HepG2 (cell line): ENCODE results near the gene OSBPL10. TPM values are rescaled to one million over a fixed set of nuclear protein-coding genes. Genes with fewer than 3 reads are reported as not detected.

ENCODE experiments used
- GATAD2A ChIP-seq: IDR thresholded peaks from 2 replicates; pipeline ENCODE4 v1.6.1; 2016
- SIN3A ChIP-seq: IDR thresholded peaks from 2 replicates; pipeline ENCODE4 v1.6.1; 2011; ENCODE audit warnings: low read depth, mild to moderate bottlenecking, control low read depth, low read length, borderline replicate concordance
- SOX13 ChIP-seq, 3 experiments: fragments of 450-650 bp in 1 of 3; sonication (generic) in 1 of 3; formaldehyde crosslinking in 1 of 3; IDR thresholded peaks in 2 of 3; conservative IDR thresholded peaks in 1 of 3; 2 replicates each; pipeline versions ENCODE4 v1.5.0 to v1.6.1; 2016 to 2020; ENCODE audit warnings: antibody characterized with exemption in 1 of 3, mild to moderate bottlenecking in 1 of 3, missing compliant biosample characterization in 1 of 3, missing genetic modification reagents in 1 of 3, moderate library complexity in 1 of 3
- ZBTB1 ChIP-seq: sonication (generic); formaldehyde crosslinking; IDR thresholded peaks from 2 replicates; pipeline ENCODE4 v1.4.0; 2020; ENCODE audit warnings: missing genetic modification reagents, borderline replicate concordance
- ZBTB26 ChIP-seq: IDR thresholded peaks from 2 replicates; pipeline ENCODE4 v1.6.1; 2016; ENCODE audit warnings: missing compliant biosample characterization, missing genetic modification reagents, borderline replicate concordance
- ZBTB4 ChIP-seq: sonication (generic); formaldehyde crosslinking; IDR thresholded peaks from 2 replicates; pipeline ENCODE4 v1.4.0; 2020; ENCODE audit warnings: missing genetic modification reagents, mild to moderate bottlenecking, borderline replicate concordance
- ZFP90 ChIP-seq: sonication (generic); formaldehyde crosslinking; IDR thresholded peaks from 2 replicates; pipeline ENCODE4 v1.8.0; 2022; ENCODE audit warnings: missing genetic modification reagents, mild to moderate bottlenecking, inconsistent platforms, borderline replicate concordance
- ZNF281 ChIP-seq: sonication (generic); formaldehyde crosslinking; IDR thresholded peaks from 2 replicates; pipeline ENCODE4 v1.4.0; 2020; ENCODE audit warnings: missing genetic modification reagents, borderline replicate concordance
- ZNF704 ChIP-seq: sonication (generic); formaldehyde crosslinking; IDR thresholded peaks from 2 replicates; pipeline ENCODE4 v1.8.1; 2023; ENCODE audit warnings: mild to moderate bottlenecking, inconsistent platforms, moderate library complexity, missing genetic modification reagents, borderline replicate concordance
- polyA plus RNA-seq, 8 experiments: library from polyadenylated mRNA; depleted of rRNA in 3 of 8; stranded (reverse) in 7 of 8; unstranded in 1 of 8; fragments of >200 nt; fragmentation: Illumina TruSeq in 4 of 8; extraction: Trizol in 4 of 8; gene quantifications; 2 replicates each; pipeline versions ENCODE4 v1.2.1 to v1.2.3, GENCODE V29; 2011 to 2016; ENCODE audit warnings: low read depth in 4 of 8, missing spikeins in 1 of 8, mixed read lengths in 1 of 8; ENCODE audit not compliant: insufficient read depth in 1 of 8
- total RNA-seq, 5 experiments: library from RNA; depleted of rRNA; stranded (reverse); fragments of >200 nt; fragmentation: Illumina TruSeq; extraction: Trizol; gene quantifications; 2 replicates each; pipeline ENCODE4 v1.2.3, GENCODE V29; 2016; ENCODE audit warnings: low read depth in 1 of 5
- TF ChIP-seq, protein P1 (sequence below): sonication (generic); formaldehyde crosslinking; conservative IDR thresholded peaks from 2 replicates; pipeline ENCODE4 v1.8.1; 2023; ENCODE audit warnings: missing genetic modification reagents
- TF ChIP-seq, protein P2 (sequence below): sonication (generic); formaldehyde crosslinking; IDR thresholded peaks from 2 replicates; pipeline ENCODE4 v1.5.0; 2020; ENCODE audit warnings: missing genetic modification reagents

OSBPL10 gene
- total and polyA plus RNA-seq, 2 of the 13 experiments (the other 11 are each of a cell fraction or from before 2014, with no cell fraction given): 10.3 to 28.6 TPM

DNA sequence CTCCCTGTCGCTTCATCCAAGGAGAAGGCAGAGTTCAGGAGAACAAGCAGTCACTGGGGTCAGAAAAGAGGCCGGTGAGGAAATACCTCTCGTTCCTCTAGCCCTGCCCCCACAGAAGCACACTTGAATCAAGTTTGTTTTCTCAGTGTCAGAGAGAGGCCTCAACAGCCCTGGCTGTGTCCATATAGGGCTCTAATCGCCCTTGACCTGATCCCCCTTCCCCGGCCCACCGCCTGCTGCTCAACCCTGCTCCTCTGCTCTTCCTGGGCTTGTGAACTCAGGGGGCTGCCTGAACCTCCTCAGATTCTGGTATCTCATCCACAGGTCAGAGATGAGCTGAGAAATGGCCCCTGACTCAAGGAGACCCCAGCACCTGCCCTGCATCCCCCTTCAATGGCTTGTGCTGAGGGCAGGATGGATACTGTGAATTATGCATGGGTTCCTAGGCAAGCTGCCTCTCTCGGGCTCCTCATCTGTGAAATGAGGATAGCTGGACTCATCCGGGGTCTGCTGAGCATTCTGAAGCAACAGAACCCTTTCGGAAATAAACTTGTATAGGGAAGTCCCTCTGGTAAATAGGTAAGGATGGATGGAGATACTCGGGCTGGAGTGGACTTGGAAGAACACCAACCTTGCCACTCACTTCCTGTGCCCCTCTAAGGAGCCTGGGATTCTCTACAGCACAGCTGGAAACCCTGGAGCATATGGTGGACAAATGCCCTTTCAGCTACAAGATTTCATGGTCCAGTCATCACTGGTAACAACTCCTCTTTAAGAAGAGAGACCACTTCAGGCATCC, 300.8 kb downstream of the OSBPL10 start (continued):
- TF ChIP-seq, protein P1, sequence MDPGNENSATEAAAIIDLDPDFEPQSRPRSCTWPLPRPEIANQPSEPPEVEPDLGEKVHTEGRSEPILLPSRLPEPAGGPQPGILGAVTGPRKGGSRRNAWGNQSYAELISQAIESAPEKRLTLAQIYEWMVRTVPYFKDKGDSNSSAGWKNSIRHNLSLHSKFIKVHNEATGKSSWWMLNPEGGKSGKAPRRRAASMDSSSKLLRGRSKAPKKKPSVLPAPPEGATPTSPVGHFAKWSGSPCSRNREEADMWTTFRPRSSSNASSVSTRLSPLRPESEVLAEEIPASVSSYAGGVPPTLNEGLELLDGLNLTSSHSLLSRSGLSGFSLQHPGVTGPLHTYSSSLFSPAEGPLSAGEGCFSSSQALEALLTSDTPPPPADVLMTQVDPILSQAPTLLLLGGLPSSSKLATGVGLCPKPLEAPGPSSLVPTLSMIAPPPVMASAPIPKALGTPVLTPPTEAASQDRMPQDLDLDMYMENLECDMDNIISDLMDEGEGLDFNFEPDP: no peak
- no peak for TF ChIP-seq ZBTB1
- TF ChIP-seq ZBTB26 (CRISPR knock-in tag): no peak
- TF ChIP-seq ZFP90 (CRISPR knock-in tag): no peak
- peak; percentile 91 for TF ChIP-seq ZNF281 (CRISPR knock-in tag)
- TF ChIP-seq ZNF704: no peak
- TF ChIP-seq GATAD2A (CRISPR knock-in tag): 0 out of 2 replicates have a peak, but pooled peaks have one; percentile 32
- TF ChIP-seq SIN3A: no peak
- TF ChIP-seq, protein P2, sequence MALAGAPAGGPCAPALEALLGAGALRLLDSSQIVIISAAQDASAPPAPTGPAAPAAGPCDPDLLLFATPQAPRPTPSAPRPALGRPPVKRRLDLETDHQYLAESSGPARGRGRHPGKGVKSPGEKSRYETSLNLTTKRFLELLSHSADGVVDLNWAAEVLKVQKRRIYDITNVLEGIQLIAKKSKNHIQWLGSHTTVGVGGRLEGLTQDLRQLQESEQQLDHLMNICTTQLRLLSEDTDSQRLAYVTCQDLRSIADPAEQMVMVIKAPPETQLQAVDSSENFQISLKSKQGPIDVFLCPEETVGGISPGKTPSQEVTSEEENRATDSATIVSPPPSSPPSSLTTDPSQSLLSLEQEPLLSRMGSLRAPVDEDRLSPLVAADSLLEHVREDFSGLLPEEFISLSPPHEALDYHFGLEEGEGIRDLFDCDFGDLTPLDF (CRISPR knock-in tag): no peak
- no peak for TF ChIP-seq ZBTB4 (CRISPR knock-in tag)
- no peak for TF ChIP-seq SOX13 (IDR thresholded peaks at IDR 0.05)
- TF ChIP-seq SOX13 (CRISPR knock-in tag; conservative IDR thresholded peaks at IDR 0.05 in 1 of 2, IDR thresholded peaks at IDR 0.05 in 1 of 2): 0 out of 4 replicates have a peak, but pooled peaks of 1 of the 2 experiments have one; percentile 40
